NCI-H345 treated with DMSO at 0.1 percent for 48 hours (cell line): Measurements from ENCODE around the gene NPHP4.

ENCODE experiments used
- DNase-seq: peaks from one replicate; lab custom pipeline; 2025; ENCODE audit not compliant: unreplicated experiment; lab: John Stamatoyannopoulos, UW

The NPHP4 gene

DNA sequence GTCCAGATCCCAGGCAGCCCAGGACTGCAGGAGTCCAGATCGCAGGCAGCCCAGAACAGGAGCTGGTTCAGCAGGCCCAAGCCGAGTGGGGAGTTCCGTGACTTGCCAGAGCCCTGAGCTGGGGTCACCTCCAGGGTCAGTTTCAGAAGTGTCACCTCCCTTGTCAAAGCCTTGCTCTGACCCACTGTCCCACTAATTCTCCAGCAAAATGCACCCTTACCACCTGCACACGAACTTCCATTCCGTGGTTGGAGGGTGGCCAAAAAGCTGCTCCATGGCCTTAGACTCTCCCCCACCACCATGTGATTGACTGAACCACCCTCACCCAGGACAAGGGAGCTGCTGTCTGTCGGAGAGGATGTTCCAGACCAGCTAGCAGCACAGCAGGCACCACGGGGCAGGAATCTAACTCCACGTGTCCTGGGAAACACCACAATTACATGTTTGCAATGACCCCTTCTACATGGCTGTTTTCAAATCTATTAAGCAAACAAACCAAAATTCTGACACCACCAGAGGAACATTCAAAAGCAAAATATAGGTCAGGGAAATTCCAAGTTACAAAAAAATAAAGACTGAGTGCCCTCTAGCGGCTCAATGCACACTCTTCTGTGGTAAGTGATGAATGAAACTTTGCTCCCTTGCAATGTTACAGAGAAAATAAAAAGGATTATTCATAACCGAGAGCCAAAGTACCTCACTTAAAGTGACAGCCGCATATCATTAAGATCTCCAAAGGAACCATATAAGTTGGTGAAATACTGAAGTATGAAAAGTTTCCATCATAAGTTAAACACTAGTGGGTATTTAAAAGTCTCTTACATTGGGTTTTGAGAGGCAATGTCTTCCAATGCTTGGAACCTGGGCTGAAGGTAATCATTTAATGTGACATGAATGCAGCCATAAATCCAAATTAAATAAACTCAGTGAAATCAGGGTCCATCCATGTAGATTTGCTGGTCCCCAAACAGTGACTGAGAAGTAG is 76.3 kb downstream of the NPHP4 start:
- no peak for DNase-seq

GRCh38 chr1:5914676-5915365 is 77.4 kb downstream of the NPHP4 start:
- no peak for DNase-seq

GRCh38 chr1:5913876-5914275 is 78.3 kb downstream of the NPHP4 start:
- DNase-seq = no peak

DNA sequence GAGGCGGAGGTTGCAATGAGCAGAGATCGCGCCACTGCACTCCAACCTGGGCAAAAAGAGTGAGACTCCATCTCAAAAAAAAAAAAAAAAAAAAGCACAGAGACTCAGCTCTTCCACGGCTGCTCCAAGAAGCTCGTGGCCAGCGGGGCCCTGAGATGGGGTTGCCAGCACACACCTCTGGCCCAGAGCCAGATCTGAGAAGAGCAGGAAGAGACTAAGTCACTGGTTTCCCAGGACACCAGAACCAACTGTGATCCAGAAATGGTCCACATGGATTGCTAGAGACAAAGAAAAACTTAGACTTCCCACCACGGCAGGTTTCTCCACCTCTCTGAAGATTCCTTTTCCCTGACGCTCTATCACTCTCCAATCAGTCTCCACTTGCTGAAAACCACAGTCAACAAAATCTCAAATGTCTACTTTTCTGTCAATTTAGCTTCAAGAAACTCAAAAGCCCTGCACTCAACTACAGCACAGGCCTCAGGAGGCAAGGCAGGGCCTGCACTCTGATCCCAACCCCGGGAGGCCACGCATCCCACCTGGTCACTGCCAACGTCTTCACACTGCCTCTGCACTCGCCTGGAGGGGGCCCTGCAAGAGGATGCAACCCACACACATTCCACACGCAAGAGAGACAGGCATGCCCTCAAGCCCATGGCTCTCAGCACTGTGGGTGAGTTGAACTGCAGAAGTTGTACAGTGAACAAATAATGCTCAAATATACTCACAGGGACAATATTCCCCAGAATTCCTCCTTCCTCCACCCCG is 79.0 kb downstream of the NPHP4 start:
- no peak for DNase-seq

DNA sequence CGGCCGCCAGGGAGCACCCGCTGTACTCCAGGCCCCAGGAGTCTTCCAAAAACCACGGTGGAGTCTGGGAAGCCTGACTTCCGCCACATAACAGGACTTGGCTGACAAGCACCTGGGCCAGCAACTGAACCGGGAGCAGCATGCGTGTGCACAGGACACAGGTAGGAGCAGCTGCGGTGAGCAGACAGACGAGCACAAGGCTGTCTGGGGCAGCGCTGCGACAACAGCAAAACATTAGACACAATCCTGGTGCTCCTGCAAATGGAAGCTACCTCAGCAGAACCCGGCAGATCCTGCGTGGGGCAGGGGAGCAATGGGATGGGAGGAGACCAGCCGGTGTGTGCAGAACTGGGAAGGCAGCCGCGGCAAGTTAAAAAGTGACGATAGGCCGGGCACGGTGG is 80.4 kb downstream of the NPHP4 start:
- DNase-seq = no peak

DNA sequence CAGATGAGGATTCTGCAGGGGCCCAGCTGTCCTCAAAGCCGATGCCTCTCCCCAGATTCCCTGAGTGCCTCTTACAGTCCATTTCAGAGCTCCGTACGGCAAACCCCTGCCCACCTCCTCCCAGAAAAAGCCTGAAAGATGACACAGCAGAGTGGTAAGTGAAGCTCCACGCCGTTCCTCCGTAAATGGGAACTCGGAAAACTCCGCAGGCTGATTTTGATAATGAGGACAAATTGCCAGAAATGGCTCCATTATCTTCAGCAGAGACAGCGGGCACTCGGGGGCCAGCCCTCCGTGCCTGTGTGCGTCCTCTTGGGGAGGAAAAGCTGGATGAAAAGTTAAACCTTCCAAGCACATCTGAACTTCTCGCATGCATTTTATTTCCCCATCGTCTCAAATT is 81.1 kb downstream of the NPHP4 start:
- DNase-seq = no peak

- no peak for DNase-seq
These were observed 81.6 kb downstream of the NPHP4 start for GRCh38 chr1:5910666-5911065.

DNA sequence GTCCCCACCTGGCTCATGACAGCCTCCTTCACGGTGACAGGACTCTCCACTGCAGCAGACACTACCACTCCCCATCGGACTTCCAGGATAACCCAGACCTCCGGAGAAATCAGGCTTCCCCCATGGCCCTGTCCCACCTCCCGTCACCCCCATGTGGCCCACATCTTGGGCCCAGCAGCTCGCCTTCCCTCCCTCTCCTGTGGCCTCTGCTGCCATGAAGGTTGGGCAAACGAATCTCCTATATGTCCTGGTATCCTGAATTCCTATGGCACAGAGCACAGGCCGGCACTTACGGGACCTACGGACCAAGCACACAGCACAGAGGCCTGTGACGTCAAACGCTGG is 82.0 kb downstream of the NPHP4 start:
- no peak for DNase-seq

DNA sequence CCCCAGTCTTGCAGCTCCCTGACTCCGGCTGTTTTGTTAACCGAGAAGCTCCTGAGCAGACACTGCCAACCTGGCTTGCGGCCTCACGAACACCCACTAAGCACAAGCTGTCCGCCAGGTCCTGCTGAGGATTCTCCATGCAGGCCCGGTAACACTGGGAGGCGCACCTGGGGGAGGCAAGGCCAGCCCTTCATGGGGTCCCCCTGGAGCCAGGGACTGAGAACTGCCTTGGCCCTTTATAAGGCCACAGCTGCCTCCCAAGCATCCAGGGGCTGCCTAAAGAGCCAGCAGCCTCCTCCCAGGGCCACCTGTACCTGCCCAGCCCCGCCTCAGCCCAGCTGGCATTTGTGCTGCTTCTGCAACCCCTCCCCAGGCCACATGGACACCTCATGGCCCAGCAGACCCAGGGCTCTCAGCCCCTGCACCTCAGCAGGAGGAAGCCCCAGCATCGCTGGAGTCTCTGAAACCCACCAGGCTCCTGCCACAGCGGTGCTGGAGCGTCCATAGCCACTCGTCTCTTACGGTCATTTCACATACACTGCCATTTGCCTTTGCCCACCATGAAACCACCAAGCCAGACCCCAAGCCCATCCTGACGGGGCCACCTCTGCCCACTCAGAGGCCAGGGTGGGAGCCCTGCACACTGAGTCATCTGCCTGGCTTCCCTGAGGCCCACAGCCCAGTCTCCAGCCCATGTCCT is 82.5 kb downstream of the NPHP4 start:
- DNase-seq = no peak

- DNase-seq = no peak
These were observed 83.5 kb downstream of the NPHP4 start for GRCh38 chr1:5908461-5909375.

GRCh38 chr1:5907966-5908365 is 84.3 kb downstream of the NPHP4 start:
- no peak for DNase-seq

DNA sequence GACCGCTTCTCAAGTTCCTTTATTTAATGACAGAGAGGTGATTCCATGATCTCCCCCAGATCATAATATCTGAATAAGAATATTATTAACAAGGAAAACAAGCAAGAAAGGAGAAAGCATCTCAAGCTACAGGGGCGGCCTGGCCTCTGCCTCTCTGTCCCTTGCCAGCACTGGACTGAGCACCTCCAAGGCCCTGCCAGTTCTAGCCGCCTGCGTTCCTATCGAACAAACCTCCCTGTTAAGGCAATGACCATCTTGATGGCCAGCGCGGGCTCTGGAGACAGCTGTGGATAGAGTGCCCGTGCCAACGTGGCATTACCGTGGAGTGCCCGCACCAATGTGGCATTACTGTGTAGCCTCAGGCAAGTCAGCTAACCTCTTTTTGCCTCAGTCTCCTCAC is 84.8 kb downstream of the NPHP4 start:
- no peak for DNase-seq

GRCh38 chr1:5906966-5907365 is 85.3 kb downstream of the NPHP4 start:
- no peak for DNase-seq

DNA sequence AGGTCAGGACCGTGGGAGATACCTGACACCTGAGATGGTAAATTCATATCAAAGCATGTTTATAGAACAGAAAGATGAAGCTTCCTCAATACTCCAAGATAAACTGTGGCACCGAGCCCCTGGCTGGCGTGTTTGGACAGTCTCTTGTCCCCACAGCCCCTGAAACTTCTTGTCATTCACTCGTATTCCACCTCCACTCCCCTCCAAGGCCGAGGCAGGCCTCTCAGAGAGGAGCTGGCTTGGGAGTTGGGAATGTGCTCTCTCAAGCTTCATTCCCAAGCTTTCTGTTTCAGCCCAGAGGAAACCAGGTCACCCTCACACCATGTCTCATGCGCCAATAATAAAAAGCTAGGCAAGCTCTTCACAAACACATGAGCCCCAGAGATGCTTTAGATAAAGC is 86.1 kb downstream of the NPHP4 start:
- DNase-seq = no peak

DNA sequence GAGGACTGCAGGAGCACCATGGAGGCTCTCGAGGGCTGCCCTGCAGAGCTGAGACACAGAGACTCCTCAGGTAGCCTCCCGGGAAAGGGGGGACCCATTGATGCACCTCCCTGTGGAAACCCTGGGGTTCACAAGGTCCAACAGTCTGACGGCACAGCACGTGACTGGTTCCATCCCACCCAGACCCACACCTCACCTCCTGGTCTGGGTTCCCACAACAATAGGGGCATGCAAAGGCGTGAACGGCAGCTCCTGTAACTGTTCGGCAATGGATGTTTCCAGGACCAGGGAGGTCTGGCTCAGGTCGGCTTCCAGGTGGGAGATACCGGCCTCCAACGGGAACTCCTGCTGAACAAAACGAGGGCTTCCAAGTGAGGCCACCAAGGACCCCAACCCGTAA is 86.8 kb downstream of the NPHP4 start:
- peak; percentile 11 for DNase-seq

DNA sequence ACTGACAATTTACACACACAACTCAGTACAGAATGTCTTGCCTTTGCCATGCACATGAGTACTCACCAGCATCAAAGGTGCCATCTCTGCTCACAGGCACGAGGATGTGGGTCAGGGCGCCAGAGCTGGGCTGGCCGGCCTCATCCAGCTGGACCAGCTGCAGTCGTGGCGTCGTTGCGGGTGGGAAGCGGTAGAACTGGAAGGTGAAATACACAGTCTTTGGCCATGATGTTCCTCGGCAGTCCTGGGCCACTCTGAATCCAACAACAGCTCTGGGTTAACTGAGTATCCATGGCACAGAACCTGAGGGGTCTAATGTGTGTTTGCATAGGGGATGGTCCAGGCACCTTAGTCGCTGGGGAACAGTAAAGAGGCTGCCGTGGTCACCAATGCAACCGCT is 87.7 kb downstream of the NPHP4 start:
- no peak for DNase-seq

DNA sequence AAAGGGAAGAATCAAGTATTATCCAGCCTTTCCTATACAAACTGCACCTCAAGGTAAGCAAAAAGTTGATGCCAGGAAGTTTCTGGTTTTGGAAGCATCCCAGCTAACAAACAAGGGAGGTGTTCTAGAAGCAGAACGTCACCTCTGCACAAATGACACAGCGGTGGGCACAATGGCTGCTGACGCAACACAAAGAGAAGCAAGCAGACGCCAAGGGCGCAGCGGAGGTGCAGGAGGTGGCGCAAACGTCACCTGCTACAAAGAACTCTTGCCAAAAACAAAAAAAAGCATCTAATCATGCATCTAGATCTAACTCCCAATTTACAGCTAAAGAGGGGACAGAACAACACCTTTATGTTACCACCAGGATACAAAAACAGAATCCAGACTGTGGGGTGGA is 88.5 kb downstream of the NPHP4 start:
- DNase-seq = no peak

GRCh38 chr1:5903031-5903430 is 89.2 kb downstream of the NPHP4 start:
- no peak for DNase-seq

- no peak for DNase-seq
These were observed 90.4 kb downstream of the NPHP4 start for GRCh38 chr1:5901841-5902240.

DNA sequence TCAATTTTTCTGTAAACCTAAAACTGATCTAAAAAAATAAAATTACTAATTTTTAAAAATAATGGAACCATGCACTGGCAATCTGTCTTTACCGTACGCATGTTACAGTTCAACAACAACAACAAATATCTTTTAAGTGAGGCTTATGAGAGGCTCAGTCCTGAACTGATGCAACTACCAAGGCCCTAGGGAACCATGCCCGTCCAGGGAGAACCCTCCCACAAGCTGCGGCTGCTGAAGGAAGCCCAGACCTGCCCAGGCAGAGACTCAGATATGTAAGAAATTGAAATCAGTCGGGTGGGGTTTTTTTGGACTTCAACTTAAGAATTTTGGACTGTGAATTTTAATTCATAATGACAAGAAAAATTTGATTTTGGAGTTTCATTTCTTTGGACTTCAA is 91.1 kb downstream of the NPHP4 start:
- no peak for DNase-seq
